GM21528 (cell line): ENCODE measurements around the gene PEAR1.

Source experiments
- ATAC-seq: cut with Tn5 transposase; IDR thresholded peaks from one replicate; pipeline ENCODE4 v1.9.1; 2021; ENCODE audit warnings: mild to moderate bottlenecking, moderate library complexity; ENCODE audit not compliant: unreplicated experiment, low FRiP score

The PEAR1 gene

GRCh38 chr1:156858959-156859522 is 34.5 kb upstream of the PEAR1 start, which contains the start of gene INSRR:
Gene INSRR (minus strand): TSS chr1:156859117. CDS start chr1:156858621, 496 bp downstream.
- no peak for ATAC-seq

- ATAC-seq = no peak
These were observed 33.9 kb upstream of the PEAR1 start for GRCh38 chr1:156859523-156860112.

- ATAC-seq = no peak
These were observed 33.3 kb upstream of the PEAR1 start for GRCh38 chr1:156860113-156860627.

GRCh38 chr1:156860628-156861423 is 32.7 kb upstream of the PEAR1 start, which contains the start of gene NTRK1:
Gene NTRK1 (plus strand): TSS chr1:156860865. CDS start chr1:156860935, 70 bp downstream.
- no peak for ATAC-seq

GRCh38 chr1:156862584-156862983 is 30.9 kb upstream of the PEAR1 start:
- ATAC-seq = no peak

GRCh38 chr1:156862997-156863599 is 30.4 kb upstream of the PEAR1 start:
- ATAC-seq = no peak

GRCh38 chr1:156863631-156864030 is 29.9 kb upstream of the PEAR1 start:
- no peak for ATAC-seq

GRCh38 chr1:156864796-156865195 is 28.7 kb upstream of the PEAR1 start:
- no peak for ATAC-seq

GRCh38 chr1:156865258-156865657 is 28.3 kb upstream of the PEAR1 start:
- no peak for ATAC-seq

- ATAC-seq = no peak
These were observed 27.7 kb upstream of the PEAR1 start for GRCh38 chr1:156865865-156866248.

- ATAC-seq = no peak
These were observed 27.1 kb upstream of the PEAR1 start for GRCh38 chr1:156866249-156866909.

GRCh38 chr1:156868341-156868740 is 25.2 kb upstream of the PEAR1 start:
- no peak for ATAC-seq

GRCh38 chr1:156869455-156869854 is 24.1 kb upstream of the PEAR1 start:
- no peak for ATAC-seq

- ATAC-seq = no peak
These were observed 19.9 kb upstream of the PEAR1 start for GRCh38 chr1:156873659-156874058.

GRCh38 chr1:156874142-156874541 is 19.4 kb upstream of the PEAR1 start:
- ATAC-seq = no peak

- no peak for ATAC-seq
These were observed 18.8 kb upstream of the PEAR1 start for GRCh38 chr1:156874572-156875340.

GRCh38 chr1:156875341-156875615 is 18.2 kb upstream of the PEAR1 start:
- ATAC-seq = no peak

- no peak for ATAC-seq
These were observed 17.2 kb upstream of the PEAR1 start for GRCh38 chr1:156876281-156876680.

GRCh38 chr1:156877433-156878170 is 15.9 kb upstream of the PEAR1 start:
- no peak for ATAC-seq
